Measurements from ENCODE around the gene TMC2. TPM values are rescaled to one million over a fixed set of nuclear protein-coding genes. Genes with fewer than 3 reads are reported as not detected.

Gene TMC2
- polyA plus RNA-seq, 2 of the 4 experiments (the other 2 are of a cell fraction), result not detected

DNA sequence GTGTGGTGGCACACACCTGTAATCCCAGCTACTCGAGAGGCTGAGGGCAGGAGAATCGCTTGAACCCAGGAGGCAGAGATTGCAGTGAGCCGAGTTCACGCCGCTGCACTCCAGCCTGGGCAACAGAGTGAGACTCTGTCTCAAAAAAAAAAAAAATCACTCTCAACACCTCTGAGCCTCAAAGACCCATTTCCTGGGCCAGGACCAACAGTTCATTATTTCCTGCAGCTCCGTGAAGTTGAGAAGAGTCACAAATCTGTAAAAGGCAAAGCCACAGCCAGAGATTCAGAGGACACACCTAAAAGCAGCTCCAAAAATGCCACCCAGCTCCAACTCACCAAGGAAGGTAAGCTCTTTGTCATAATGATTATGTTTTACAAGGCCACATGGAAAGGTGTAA lies 100.9 kb downstream of the TMC2 start (continued):
- TF ChIP-seq, protein P1, sequence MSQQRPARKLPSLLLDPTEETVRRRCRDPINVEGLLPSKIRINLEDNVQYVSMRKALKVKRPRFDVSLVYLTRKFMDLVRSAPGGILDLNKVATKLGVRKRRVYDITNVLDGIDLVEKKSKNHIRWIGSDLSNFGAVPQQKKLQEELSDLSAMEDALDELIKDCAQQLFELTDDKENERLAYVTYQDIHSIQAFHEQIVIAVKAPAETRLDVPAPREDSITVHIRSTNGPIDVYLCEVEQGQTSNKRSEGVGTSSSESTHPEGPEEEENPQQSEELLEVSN (IDR thresholded peaks at IDR 0.05; ENCODE audit: borderline replicate concordance, low read depth), result no peak

- POLR2A ChIA-PET, result interaction anchor here (2.0 kb wide), 1 partner anchor 11 kb away, joined by 7 read pairs; the partner anchor contains the start of gene NOP56
- FAIRE-seq (no peak), DNase-seq (ENCODE audit: low read depth in 1 of 2, low spot score in 1 of 2) (no peak), ATAC-seq (no peak)
- no peaks in the 10 kb centered on the region for H3K9me3 ChIP-seq
- H3K4me3 ChIP-seq, result no peak overlapping the region
- no peaks in the 10 kb centered on the region for H3K4me1 ChIP-seq
- H3K27ac ChIP-seq, result no peak overlapping the region
- TF ChIP-seq EHF (CRISPR knock-in tag; IDR thresholded peaks at IDR 0.05), result no peak
- TF ChIP-seq BHLHE40 (IDR thresholded peaks at IDR 0.05; ENCODE audit: low read depth, low read length), result no peak
- no peak for TF ChIP-seq GATA3 (IDR thresholded peaks at IDR 0.05; ENCODE audit: borderline replicate concordance)
- TF ChIP-seq RAD21 (conservative IDR thresholded peaks at IDR 0.05 in 1 of 2, IDR thresholded peaks at IDR 0.05 in 1 of 2), result no peak
- TF ChIP-seq HOXA7 (CRISPR knock-in tag; IDR thresholded peaks at IDR 0.05), result no peak
- TF ChIP-seq ESRRA (IDR thresholded peaks at IDR 0.05; ENCODE audit: borderline replicate concordance, low read length), result no peak
- TF ChIP-seq, protein P2, sequence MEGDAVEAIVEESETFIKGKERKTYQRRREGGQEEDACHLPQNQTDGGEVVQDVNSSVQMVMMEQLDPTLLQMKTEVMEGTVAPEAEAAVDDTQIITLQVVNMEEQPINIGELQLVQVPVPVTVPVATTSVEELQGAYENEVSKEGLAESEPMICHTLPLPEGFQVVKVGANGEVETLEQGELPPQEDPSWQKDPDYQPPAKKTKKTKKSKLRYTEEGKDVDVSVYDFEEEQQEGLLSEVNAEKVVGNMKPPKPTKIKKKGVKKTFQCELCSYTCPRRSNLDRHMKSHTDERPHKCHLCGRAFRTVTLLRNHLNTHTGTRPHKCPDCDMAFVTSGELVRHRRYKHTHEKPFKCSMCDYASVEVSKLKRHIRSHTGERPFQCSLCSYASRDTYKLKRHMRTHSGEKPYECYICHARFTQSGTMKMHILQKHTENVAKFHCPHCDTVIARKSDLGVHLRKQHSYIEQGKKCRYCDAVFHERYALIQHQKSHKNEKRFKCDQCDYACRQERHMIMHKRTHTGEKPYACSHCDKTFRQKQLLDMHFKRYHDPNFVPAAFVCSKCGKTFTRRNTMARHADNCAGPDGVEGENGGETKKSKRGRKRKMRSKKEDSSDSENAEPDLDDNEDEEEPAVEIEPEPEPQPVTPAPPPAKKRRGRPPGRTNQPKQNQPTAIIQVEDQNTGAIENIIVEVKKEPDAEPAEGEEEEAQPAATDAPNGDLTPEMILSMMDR (IDR thresholded peaks at IDR 0.05), result no peak
- TF ChIP-seq, protein P3, sequence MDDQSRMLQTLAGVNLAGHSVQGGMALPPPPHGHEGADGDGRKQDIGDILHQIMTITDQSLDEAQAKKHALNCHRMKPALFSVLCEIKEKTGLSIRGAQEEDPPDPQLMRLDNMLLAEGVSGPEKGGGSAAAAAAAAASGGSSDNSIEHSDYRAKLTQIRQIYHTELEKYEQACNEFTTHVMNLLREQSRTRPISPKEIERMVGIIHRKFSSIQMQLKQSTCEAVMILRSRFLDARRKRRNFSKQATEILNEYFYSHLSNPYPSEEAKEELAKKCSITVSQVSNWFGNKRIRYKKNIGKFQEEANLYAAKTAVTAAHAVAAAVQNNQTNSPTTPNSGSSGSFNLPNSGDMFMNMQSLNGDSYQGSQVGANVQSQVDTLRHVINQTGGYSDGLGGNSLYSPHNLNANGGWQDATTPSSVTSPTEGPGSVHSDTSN (IDR thresholded peaks at IDR 0.05), result no peak
- no peak for TF ChIP-seq REST (IDR thresholded peaks at IDR 0.05)
- no peak for TF ChIP-seq ZNF302 (CRISPR knock-in tag; IDR thresholded peaks at IDR 0.05)
- TF ChIP-seq EHMT2 (IDR thresholded peaks at IDR 0.05; ENCODE audit: low read depth), result no peak
- no peak for TF ChIP-seq RNF2 (IDR thresholded peaks at IDR 0.05; ENCODE audit: borderline replicate concordance, low read depth)
- TF ChIP-seq, protein P1 (IDR thresholded peaks at IDR 0.05; ENCODE audit: borderline replicate concordance, low read depth), result no peak
- TF ChIP-seq MAFK (IDR thresholded peaks at IDR 0.05; ENCODE audit: partially characterized antibody), result no peak
- no peak for TF ChIP-seq ELK1 (IDR thresholded peaks at IDR 0.05; ENCODE audit: low read depth, low read length)
- no peak for TF ChIP-seq KDM1A (IDR thresholded peaks at IDR 0.05; ENCODE audit: low read depth)
- TF ChIP-seq ATOH8 (CRISPR knock-in tag; IDR thresholded peaks at IDR 0.05; ENCODE audit: low read depth), result no peak
- WGBS (ENCODE audit: missing lambda C conversion rate), result 23% methylated on average over 1 of the region's 1 CpG
- H3K4me2 ChIP-seq, result no peak overlapping the region
- CTCF ChIA-PET, result interaction anchor here (1.2 kb wide), 2 partner anchors 9 to 119 kb away, joined by 3 to 4 read pairs; no protein-coding TSS in a partner anchor
Measured at GRCh38 chr20:2640260-2640659, 103.9 kb downstream of the TMC2 start.
